Astrocyte of the cerebellum (primary cell): Measurements from ENCODE around the gene PLA2G2D.

Source experiments
- DNase-seq: peaks from one replicate; pipeline ENCODE4 v3.0.0-alpha.2; 2011; ENCODE audit warnings: low read depth
- H3K4me3 ChIP-seq: 2 replicates; pipeline ENCODE4 v1.5.1; 2011; ENCODE audit warnings: mild to moderate bottlenecking, low read depth, low read length, moderate library complexity
- in situ Hi-C: cut with HindIII; loops from 2 replicates; pipeline ENCODE4 v1.10.0; 2017; ENCODE audit warnings: low sequenced_read_pairs
- TF ChIP-seq, protein P1 (sequence below): IDR thresholded peaks from 2 replicates; pipeline ENCODE4 v1.5.1; 2012; ENCODE audit warnings: low read length, low read depth, moderate library complexity, mild to moderate bottlenecking; ENCODE audit errors: missing control alignments

Gene PLA2G2D

DNA sequence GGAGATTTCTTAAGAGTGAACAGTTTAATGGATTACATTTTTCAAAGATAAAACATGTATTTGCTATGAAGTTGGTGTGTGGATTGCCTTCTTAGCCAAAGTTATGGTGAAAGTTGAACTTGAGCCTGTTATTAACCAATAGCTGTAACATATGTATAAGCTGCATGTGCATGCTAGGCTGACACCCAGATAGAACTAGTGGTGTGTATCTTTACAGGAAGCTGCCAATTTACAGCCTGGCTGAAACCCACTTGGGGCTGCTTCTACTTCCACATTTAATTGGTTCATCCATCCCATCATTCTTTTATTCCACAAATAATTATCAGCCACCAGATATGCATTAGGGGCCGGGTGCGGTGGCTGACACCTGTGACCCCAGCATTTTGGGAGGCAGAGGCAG is 46.1 kb downstream of the PLA2G2D start:
- H3K4me3 ChIP-seq, result no peak overlapping the region
- DNase-seq, result no peak
- in situ Hi-C loops, result no loop called here
- TF ChIP-seq, protein P1, sequence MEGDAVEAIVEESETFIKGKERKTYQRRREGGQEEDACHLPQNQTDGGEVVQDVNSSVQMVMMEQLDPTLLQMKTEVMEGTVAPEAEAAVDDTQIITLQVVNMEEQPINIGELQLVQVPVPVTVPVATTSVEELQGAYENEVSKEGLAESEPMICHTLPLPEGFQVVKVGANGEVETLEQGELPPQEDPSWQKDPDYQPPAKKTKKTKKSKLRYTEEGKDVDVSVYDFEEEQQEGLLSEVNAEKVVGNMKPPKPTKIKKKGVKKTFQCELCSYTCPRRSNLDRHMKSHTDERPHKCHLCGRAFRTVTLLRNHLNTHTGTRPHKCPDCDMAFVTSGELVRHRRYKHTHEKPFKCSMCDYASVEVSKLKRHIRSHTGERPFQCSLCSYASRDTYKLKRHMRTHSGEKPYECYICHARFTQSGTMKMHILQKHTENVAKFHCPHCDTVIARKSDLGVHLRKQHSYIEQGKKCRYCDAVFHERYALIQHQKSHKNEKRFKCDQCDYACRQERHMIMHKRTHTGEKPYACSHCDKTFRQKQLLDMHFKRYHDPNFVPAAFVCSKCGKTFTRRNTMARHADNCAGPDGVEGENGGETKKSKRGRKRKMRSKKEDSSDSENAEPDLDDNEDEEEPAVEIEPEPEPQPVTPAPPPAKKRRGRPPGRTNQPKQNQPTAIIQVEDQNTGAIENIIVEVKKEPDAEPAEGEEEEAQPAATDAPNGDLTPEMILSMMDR, result no peak

DNA sequence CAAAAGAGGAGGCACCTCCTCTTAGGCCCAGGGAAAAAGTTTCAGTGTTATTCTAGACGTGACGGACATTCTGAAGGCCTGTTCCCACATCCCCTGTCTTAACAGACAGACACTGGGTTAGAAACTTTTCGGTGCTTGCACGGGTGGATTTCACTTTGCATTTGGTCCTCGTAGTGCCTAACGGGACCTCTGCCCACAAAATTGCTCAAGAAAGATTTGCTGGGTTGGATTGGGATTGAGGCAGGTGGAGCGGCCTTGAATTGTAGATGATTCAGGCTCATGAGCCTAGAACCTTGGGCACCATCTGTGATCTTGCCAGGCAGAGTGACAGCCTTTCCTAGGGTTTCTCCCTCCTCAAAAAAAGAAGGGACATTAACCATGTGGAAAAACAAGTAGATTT is 46.6 kb downstream of the PLA2G2D start:
- no peak for DNase-seq
- H3K4me3 ChIP-seq, result no peak overlapping the region
- in situ Hi-C loops, result no loop called here
- TF ChIP-seq, protein P1, result no peak

DNA sequence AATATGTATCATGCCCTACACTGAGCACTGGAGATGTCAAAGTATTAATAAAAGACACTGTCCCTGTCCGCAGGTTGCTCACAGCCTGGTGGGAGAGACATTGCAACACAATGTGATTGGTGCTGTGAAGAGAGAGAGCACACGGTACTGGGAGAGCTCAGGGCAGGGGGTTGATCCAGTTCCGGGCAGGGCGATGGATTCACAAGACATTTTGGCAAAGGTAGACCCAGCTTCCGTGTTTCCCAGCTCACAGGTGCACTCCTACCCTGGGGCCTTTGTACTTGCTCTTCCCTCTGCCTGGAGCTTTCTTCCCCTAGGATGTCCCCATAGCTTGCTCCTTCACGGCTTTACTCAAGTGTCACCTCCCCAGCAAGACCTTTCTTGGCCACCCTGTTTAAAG is 47.9 kb downstream of the PLA2G2D start:
- DNase-seq, result no peak
- in situ Hi-C loops, result no loop called here

DNA sequence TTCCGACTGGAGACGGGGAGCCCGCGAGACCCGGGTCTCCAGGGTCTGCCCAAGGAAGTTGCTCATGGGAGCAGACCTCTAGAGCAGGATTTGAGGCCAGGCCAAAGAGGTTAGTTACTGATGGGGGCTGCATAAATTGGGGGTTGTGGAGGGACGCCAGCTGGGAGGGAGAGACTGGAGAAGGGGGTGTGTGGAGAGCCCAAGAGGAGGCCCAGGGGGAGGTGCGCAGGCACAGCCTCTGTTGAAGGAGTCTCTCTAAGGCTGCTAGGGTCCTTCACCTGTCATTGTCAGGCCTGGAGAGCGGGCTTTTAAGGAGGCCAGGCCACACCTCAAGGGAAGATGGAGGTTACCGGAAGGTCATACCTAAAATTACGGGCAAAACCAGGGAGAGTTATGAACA is 49.0 kb downstream of the PLA2G2D start:
- TF ChIP-seq, protein P1, result no peak
- in situ Hi-C loops, result no loop called here
- no peak for DNase-seq
- H3K4me3 ChIP-seq, result no peak overlapping the region

More for the DNA sequence above, 47.9 kb downstream of the PLA2G2D start:
- TF ChIP-seq, protein P1, result no peak
- no peak overlapping the region for H3K4me3 ChIP-seq

DNA sequence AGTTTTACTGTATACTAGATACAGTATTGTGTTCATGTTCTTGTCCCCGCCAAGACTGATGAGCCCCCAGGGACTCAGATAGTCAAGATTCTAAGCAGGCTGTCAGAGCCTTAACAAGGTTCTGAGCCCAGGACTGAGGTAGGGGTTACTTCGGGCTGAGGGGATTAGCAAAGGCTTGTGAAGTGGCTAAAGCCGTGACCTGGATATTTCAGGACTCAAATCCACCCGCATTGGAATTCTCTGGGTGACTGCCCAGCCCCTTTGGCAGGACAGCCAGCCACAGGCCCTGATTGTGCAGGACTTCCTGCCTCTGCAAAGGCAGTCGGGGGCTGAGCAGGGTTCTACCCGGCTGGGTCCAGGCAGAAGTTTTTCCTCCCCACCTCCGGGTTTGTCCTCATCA is 49.5 kb downstream of the PLA2G2D start, which contains the start of gene PLA2G5:
Gene PLA2G5 (plus strand): TSS at position 321 of the 400 bp plus-strand sequence. CDS start 14,637 bp downstream, outside the sequence.
- in situ Hi-C loops, result loop anchor here (5.0 kb wide), 1 partner anchor 63 kb away; no protein-coding TSS in a partner anchor
- H3K4me3 ChIP-seq, result no peak within 1 kb of the TSS
- DNase-seq, result peak; percentile 8
- TF ChIP-seq, protein P1, result no peak

DNA sequence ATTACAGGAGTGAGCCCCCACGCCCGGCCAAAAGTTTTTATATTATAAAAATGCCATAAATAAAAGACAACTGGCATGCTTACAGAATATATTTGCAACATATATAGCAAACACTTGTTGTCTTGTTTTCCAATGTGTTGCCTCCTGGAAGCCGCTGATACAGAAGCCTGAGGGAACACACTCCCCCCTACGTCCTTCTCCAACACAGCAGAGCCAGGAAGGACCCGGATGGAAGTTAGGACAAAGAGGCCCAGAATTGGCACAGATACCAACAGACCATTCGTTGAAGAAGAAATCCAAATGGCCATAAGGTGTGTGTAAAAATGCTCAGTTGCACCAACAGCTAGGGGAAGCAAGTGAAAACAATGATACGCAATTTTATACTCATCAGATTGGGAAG is 50.6 kb downstream of the PLA2G2D start:
- DNase-seq, result no peak
- TF ChIP-seq, protein P1, result no peak
- H3K4me3 ChIP-seq, result no peak overlapping the region
- in situ Hi-C loops, result loop anchor here (5.0 kb wide), 1 partner anchor 61 kb away; no protein-coding TSS in a partner anchor
